ENCODE measurements around the gene PSMB3.

The PSMB3 gene

DNA sequence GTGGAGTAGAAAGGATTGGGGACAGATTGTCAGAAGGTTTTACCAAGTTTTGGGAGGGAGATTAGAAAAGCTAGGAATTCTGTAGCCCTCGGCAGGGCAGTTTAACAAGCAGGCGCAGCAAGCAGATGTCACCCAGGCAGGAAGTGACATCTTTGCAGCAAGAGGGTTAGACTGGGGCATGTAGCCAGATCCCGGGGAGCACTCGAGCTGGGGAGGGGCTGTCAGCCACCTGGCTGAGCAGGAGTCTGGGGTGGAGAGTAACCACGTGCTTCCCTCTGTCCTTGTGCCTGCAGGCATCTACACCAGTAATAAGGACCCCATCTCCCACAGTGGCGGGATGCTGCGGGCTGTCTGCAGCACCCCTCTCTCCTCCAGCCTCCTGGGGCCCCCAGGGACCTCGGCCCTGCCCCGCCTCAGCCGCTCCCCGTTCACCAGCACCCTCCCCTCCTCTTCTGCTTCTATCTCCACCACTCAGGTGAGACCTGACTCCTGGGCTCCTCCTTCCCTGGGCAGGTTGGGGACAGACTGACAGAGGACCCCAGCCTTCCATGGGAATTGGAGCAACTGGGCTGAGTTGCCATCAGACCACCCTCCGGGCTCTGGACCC is 35.3 kb upstream of the PSMB3 start:
- Histone ChIP-seq H3K4me3 (no peak overlapping the region), H3K27ac (no peak overlapping the region)
- TF ChIP-seq, protein P1, sequence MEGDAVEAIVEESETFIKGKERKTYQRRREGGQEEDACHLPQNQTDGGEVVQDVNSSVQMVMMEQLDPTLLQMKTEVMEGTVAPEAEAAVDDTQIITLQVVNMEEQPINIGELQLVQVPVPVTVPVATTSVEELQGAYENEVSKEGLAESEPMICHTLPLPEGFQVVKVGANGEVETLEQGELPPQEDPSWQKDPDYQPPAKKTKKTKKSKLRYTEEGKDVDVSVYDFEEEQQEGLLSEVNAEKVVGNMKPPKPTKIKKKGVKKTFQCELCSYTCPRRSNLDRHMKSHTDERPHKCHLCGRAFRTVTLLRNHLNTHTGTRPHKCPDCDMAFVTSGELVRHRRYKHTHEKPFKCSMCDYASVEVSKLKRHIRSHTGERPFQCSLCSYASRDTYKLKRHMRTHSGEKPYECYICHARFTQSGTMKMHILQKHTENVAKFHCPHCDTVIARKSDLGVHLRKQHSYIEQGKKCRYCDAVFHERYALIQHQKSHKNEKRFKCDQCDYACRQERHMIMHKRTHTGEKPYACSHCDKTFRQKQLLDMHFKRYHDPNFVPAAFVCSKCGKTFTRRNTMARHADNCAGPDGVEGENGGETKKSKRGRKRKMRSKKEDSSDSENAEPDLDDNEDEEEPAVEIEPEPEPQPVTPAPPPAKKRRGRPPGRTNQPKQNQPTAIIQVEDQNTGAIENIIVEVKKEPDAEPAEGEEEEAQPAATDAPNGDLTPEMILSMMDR (IDR thresholded peaks at IDR 0.05) = no peak
- DNase-seq (ENCODE audit: low spot score) = no peak

DNA sequence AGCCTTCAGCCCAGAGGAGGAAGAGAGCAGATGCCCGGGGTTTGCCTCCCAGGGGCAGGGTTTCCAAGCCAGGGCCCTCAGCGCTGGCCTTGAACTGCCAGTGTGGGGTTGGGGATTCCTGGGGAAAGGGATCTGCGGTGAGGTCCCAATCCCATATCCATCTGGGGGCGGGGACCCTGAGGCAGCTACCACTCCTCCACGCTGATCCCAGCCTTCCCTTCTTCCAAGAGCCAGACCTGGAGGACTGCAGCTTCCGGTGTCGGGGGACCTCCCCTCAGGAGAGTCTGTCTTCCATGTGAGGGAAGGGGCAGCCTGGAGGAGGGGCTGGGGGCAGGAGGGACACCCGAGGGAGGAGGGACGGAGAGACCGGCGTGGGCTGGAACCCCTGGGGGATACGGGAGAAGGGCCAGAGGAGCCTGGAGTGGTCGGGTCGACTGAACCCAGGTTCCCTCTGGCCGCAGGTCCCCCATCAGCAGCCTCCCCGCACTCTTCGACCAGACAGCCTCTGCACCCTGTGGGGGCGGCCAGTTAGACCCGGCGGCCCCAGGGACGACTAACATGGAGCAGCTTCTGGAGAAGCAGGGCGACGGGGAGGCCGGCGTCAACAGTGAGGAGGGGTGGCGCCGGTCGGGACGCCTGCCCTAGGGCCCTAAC is 33.1 kb upstream of the PSMB3 start:
- TF ChIP-seq, protein P1 (IDR thresholded peaks at IDR 0.05) = no peak
- DNase-seq (ENCODE audit: low spot score) = no peak
- Histone ChIP-seq H3K4me3 (no peak overlapping the region), H3K27ac (peak overlapping the region in 1 of 2 donors; percentile 13)

DNA sequence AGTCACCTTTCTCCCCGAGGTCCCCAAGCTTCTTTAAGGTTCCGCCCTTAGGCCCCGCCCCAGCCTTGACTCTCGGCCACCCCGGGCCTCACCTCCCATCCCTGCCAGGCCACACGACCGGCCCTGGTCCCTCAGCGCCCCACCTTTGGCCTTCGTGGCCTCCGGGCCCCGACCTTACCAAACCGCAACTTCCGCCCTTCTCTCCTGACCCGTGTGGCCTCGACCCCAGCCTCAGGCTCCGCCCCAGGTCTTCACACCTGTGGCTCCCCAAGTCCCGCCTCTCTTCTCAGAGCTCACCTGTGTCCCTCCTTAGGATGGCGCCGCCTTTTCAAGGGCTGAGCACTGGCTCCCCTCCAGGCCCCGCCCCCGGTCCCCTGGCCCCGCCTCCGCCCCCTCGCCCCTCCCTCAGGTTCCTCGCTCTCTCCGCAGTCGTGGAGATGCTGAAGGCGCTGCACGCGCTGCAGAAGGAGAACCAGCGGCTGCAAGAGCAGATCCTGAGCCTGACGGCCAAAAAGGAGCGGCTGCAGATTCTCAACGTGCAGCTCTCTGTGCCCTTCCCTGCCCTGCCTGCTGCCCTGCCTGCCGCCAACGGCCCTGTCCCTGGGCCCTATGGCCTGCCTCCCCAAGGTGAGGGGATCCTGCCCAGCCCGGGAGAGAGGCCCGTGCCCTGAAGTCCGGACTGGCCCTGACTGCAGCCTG is 32.4 kb upstream of the PSMB3 start:
- peak overlapping the region in 1 of 2 donors; percentile 22 for H3K27ac ChIP-seq
- no peak for DNase-seq (ENCODE audit: low spot score)
- TF ChIP-seq, protein P1 (IDR thresholded peaks at IDR 0.05) = no peak
- no peak overlapping the region for H3K4me3 ChIP-seq

DNA sequence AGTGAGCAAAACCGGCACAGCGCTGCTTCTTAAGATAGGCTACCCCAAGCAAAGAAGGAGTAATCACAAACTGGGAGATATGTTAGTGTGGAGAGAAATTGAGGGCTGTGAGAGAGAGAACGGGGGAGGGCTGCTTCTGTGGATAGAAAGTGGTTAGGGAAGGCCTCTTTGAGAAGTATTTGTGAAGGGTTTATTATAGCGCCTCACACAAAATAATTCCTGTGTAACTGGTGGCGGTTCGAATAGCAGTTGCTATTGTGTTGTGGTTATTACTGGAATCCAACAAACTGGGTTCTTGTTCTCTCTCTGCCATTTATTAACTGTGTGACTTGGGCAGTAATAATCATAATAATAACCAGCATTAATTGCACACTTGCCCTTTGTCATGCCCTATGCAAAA is 31.6 kb upstream of the PSMB3 start:
- Histone ChIP-seq H3K4me3 (no peak overlapping the region), H3K27ac (no peak overlapping the region)
- TF ChIP-seq, protein P1 (IDR thresholded peaks at IDR 0.05) = no peak
- DNase-seq (ENCODE audit: low spot score) = no peak

DNA sequence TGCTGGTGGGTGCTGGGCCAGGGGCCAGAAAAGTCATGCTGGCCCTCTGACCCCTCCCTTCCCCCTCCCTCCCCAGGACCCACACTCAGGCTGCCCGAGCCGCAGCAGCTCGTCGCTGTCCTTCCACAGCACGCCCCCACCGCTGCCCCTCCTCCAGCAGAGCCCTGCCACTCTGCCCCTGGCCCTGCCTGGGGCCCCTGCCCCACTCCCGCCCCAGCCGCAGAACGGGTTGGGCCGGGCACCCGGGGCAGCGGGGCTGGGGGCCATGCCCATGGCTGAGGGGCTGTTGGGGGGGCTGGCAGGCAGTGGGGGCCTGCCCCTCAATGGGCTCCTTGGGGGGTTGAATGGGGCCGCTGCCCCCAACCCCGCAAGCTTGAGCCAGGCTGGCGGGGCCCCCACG is 30.7 kb upstream of the PSMB3 start:
- peak overlapping the region in 1 of 2 donors; percentile 1 for H3K27ac ChIP-seq
- DNase-seq (ENCODE audit: low spot score) = no peak
- TF ChIP-seq, protein P1 (IDR thresholded peaks at IDR 0.05) = no peak
- no peak overlapping the region for H3K4me3 ChIP-seq

DNA sequence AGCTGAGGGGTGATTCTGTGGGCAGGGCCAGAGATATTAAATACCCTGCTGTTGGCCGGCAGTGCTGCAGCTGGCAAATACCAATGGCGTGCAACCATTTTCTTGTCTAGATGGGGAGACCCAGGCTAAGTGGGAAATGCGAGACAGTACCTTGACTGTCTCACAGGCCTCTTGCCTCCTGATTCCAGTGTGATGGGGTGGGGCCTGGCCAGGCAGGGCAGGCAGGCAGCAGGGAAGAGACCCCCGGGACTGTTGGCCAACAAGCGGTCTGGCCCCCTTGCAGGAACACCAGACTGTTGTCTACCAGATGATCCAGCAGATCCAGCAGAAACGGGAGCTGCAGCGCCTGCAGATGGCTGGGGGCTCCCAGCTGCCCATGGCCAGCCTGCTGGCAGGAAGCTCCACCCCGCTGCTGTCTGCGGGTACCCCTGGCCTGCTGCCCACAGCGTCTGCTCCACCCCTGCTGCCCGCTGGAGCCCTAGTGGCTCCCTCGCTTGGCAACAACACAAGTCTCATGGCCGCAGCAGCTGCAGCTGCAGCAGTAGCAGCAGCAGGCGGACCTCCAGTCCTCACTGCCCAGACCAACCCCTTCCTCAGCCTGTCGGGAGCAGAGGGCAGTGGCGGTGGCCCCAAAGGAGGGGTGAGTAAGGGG is 28.1 kb upstream of the PSMB3 start:
- TF ChIP-seq, protein P1 (IDR thresholded peaks at IDR 0.05) = no peak
- Histone ChIP-seq H3K4me3 (no peak overlapping the region), H3K27ac (peak overlapping the region in 1 of 2 donors; percentile 37)
- no peak for DNase-seq (ENCODE audit: low spot score)

Measured in coronary artery (tissue), 2 donors.